Gastrocnemius medialis (tissue), 4 donors: ENCODE results near the gene MPP2. TPM values are rescaled to one million over a fixed set of nuclear protein-coding genes. Genes with fewer than 3 reads are reported as not detected.

ENCODE experiments used
- ATAC-seq, 2 donors: fragments of 150-250 bp; one replicate each; pipeline ENCODE4 v1.9.1; 2016
- DNase-seq, 2 donors: peaks; one replicate each; pipeline ENCODE4 v3.0.0-alpha.2; 2019
- H3K27ac ChIP-seq, 4 donors: fragments of 200-600 bp; sonication (generic); 1 replicate in 1 of 4; 2 replicates in 3 of 4; pipeline ENCODE4 v1.5.1; 2016 to 2018; ENCODE audit warnings: mild to moderate bottlenecking in 2 of 4, moderate library complexity in 1 of 4
- H3K27me3 ChIP-seq, 3 donors: fragments of 200-600 bp; sonication (generic) in 2 of 3; 1 replicate in 1 of 3; 2 replicates in 2 of 3; pipeline versions ENCODE4 v1.5.1 to v1.6.0; 2016 to 2019; ENCODE audit warnings: mild to moderate bottlenecking in 1 of 3, moderate library complexity in 1 of 3
- H3K36me3 ChIP-seq, 2 donors: fragments of 200-600 bp; sonication (generic) in 1 of 2; one replicate each; pipeline ENCODE4 v1.5.1; 2017 to 2018
- H3K4me1 ChIP-seq, 2 donors: fragments of 200-600 bp; sonication (generic) in 1 of 2; one replicate each; pipeline ENCODE4 v1.5.1; 2016 to 2017; ENCODE audit warnings: mild to moderate bottlenecking in 2 of 2
- H3K4me3 ChIP-seq, 4 donors: fragments of 200-600 bp; sonication (generic) in 3 of 4; 1 replicate in 1 of 4; 2 replicates in 3 of 4; pipeline ENCODE4 v1.5.1; 2016 to 2019; ENCODE audit warnings: mild to moderate bottlenecking in 2 of 4
- H3K9me3 ChIP-seq, 3 donors: fragments of 200-600 bp; sonication (generic) in 2 of 3; 1 replicate in 1 of 3; 2 replicates in 2 of 3; pipeline ENCODE4 v1.5.1; 2016 to 2019
- POLR2A ChIP-seq, 2 donors: fragments of 450-650 bp; IDR thresholded peaks; one replicate each; pipeline ENCODE4 v1.6.1; 2017; ENCODE audit warnings: antibody characterized with exemption in 2 of 2, mild to moderate bottlenecking in 2 of 2, moderate library complexity in 2 of 2
- in situ Hi-C, 4 donors: fragments of 200-750 bp; cut with MboI; loops; one replicate each; pipeline versions ENCODE4 v1.15.0 to v1.8.0; 2017; ENCODE audit warnings: low sequenced_read_pairs in 4 of 4
- intact Hi-C: fragments of 100-400 bp; cut with DNase I; formaldehyde crosslinking; loops from one replicate; pipeline ENCODE4 v1.15.1; 2023; ENCODE audit warnings: low total_unique reads
- total RNA-seq, 4 donors: library from RNA; depleted of rRNA; stranded (reverse); fragments of >200 nt; gene quantifications; one replicate each; pipeline versions ENCODE4 v1.1.0 to v1.2.3, GENCODE V29; 2016
- TF ChIP-seq, protein P1 (sequence below), 5 experiments: fragments of 450-650 bp in 3 of 5; fragments of 200-600 bp in 2 of 5; sonication (generic) in 2 of 5; IDR thresholded peaks in 4 of 5; conservative IDR thresholded peaks in 1 of 5; 1 replicate in 4 of 5; 2 replicates in 1 of 5; pipeline ENCODE4 v1.5.1; 2016 to 2019; ENCODE audit warnings: antibody characterized with exemption in 5 of 5, mild to moderate bottlenecking in 3 of 5, moderate library complexity in 3 of 5

Gene MPP2
- total RNA-seq, 4 donors from 2014 or later: 0.39 to 3.2 (median 2.0) TPM; not detected in 1

DNA sequence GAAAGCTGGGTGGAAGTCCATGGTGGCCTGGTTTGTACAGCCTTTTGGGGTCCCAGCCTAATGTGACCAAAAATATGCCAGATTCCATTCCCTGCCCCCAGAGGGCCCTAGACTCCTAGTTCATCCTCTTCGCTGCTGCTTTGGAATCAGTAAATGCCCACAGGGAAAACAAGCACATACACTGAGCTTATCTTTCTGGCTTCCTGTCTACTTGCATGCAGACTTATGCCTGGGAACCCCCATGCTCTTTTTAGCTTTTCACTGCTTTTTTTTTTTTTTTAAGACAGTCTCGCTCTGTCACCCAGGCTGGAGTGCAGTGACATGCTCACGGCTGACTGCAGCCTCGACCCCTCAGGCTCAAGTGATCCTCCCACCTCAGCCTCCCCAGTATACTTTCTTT, 66.5 kb downstream of the MPP2 start:
- intact Hi-C loops (no loop called here), in situ Hi-C loops (loop anchor here in 1 of 4 donors (10.0 kb wide), 2 partner anchors 56 to 146 kb away; partner anchors contain the start of gene CFAP97D1)
- no peak overlapping the region for H3K27ac ChIP-seq
- H3K4me3 ChIP-seq: no peak overlapping the region
- TF ChIP-seq POLR2A (IDR thresholded peaks at IDR 0.05): no peak
- TF ChIP-seq, protein P1, sequence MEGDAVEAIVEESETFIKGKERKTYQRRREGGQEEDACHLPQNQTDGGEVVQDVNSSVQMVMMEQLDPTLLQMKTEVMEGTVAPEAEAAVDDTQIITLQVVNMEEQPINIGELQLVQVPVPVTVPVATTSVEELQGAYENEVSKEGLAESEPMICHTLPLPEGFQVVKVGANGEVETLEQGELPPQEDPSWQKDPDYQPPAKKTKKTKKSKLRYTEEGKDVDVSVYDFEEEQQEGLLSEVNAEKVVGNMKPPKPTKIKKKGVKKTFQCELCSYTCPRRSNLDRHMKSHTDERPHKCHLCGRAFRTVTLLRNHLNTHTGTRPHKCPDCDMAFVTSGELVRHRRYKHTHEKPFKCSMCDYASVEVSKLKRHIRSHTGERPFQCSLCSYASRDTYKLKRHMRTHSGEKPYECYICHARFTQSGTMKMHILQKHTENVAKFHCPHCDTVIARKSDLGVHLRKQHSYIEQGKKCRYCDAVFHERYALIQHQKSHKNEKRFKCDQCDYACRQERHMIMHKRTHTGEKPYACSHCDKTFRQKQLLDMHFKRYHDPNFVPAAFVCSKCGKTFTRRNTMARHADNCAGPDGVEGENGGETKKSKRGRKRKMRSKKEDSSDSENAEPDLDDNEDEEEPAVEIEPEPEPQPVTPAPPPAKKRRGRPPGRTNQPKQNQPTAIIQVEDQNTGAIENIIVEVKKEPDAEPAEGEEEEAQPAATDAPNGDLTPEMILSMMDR (IDR thresholded peaks at IDR 0.05 in 4 of 5, conservative IDR thresholded peaks at IDR 0.05 in 1 of 5): no peak
- H3K9me3 ChIP-seq: no peaks in the 10 kb centered on the region
- H3K27me3 ChIP-seq: no peaks in the 10 kb centered on the region
- H3K36me3 ChIP-seq: no peaks in the 10 kb centered on the region
- DNase-seq: no peak
- ATAC-seq: no peak
- H3K4me1 ChIP-seq: peaks cover 11 to 26% of the 10 kb centered on the region in 2 donors

DNA sequence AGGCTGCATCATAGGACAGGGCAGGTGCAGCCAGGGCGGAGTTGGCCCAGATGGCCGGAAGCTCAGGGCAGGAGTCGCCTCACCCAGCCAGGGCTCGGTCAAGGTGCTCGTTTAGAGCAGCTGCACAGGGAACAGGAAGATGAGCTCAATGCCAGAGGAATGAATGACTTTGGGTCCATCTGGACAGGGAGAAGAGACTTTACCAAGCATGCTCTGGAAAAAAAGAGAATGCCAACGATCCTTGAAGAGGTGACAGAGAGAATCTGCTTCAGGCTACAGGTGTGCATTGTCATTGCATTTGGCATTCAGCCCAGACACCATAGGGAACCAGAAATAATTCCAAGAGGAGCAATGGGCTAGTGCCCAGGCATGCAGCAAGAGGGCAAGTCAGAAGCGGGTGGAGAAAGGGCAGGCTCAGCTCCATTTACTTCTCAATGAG, 67.6 kb downstream of the MPP2 start:
- DNase-seq: peak; percentile 29 to 56
- Histone ChIP-seq H3K27me3 (no peaks in the 10 kb centered on the region), H3K9me3 (no peaks in the 10 kb centered on the region), H3K4me3 (no peak overlapping the region), H3K27ac (peak overlapping the region in 2 of 4 donors; percentile 5 to 39), H3K36me3 (no peaks in the 10 kb centered on the region), H3K4me1 (peaks cover 10 to 26% of the 10 kb centered on the region in 2 donors)
- peak; percentile 40 to 78 for ATAC-seq
- TF ChIP-seq, protein P1 (IDR thresholded peaks at IDR 0.05 in 4 of 5, conservative IDR thresholded peaks at IDR 0.05 in 1 of 5): no peak
- no peak for TF ChIP-seq POLR2A (IDR thresholded peaks at IDR 0.05)
- intact Hi-C loops (no loop called here), in situ Hi-C loops (loop anchor here in 1 of 4 donors (10.0 kb wide), 2 partner anchors 55 to 145 kb away; partner anchors contain the start of gene CFAP97D1)

DNA sequence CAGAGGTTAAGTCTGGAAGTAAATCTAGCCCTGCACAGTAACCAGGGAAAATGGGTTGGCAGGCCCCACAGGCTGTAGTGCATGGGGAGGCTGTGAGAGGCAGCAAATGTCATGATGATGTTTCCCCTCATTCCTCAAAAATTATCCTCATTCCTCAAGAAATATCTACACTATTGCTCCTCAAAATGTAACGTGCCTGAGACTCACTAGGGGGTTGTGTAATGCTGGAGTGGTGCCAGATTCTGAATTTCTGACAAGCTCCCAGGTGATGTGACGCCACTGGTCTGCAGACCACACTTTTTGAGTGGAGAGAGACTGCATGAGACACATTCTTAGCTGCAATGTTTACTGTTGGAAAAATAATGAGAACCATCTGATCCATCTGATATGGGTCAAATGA, 73.2 kb downstream of the MPP2 start:
- Histone ChIP-seq H3K4me3 (no peak overlapping the region), H3K27me3 (no peaks in the 10 kb centered on the region), H3K9me3 (no peaks in the 10 kb centered on the region), H3K27ac (no peak overlapping the region), H3K36me3 (no peaks in the 10 kb centered on the region), H3K4me1 (peaks cover 4 to 5% of the 10 kb centered on the region in 2 donors)
- in situ Hi-C loops (no loop called here), intact Hi-C loops (no loop called here)
- no peak for TF ChIP-seq POLR2A (IDR thresholded peaks at IDR 0.05)
- TF ChIP-seq, protein P1 (IDR thresholded peaks at IDR 0.05 in 4 of 5, conservative IDR thresholded peaks at IDR 0.05 in 1 of 5): no peak
- DNase-seq: no peak
- no peak for ATAC-seq

DNA sequence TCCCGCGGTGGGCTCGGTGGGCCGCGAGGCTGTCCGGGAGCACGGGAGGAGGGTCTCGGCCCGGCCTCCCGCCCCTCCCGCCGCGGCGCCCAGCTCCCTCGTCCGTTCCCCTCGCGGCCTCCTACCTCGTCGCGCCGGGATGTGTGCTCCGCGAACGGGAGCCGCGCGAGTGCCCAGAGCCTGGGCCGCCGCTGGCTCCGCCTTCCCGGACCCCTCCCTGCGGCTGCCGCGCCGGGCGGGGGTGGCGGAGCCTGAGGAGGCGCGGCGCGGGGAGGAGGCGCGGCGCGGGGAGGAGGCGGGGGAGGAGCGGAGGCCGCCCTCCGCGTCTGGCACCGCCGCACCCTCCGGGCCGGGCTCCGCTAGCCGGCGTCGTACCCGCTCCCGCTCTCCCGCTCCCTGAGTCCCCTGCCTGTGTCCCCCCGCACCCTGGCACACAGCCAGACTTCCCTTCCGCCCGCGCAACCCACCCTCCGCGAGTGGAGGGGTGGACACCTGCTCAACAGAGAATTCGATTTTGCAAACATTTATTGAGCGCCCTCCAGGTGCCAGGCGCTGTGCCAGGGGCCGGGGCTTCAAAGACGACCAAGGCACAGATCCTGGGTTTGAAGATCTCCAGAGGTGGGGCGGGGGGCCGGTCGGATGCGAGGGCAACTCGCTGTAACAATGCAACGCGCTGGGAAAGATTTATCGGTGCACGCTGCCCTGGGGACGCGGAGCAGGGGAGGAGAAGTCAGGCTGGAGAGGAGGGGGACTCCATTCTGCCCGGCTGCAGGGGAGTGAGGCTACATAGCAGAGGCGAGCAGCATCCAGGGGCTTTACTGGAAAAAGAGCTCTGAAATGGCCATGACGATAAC, 74.1 kb downstream of the MPP2 start, which contains the start of gene MPP3:
Gene MPP3, minus strand, starts transcription at position 171 of the 854 bp plus-strand sequence. CDS start 1,240 bp downstream, outside the sequence.
- peak in 1 of 2 donors; percentile 27 for TF ChIP-seq POLR2A (IDR thresholded peaks at IDR 0.05)
- TF ChIP-seq, protein P1 (IDR thresholded peaks at IDR 0.05 in 4 of 5, conservative IDR thresholded peaks at IDR 0.05 in 1 of 5): no peak
- intact Hi-C loops: no loop called here
- peak within 1 kb of the TSS; percentile 46 to 77 (median 68) for H3K4me3 ChIP-seq
- H3K36me3 ChIP-seq: no peaks in the 10 kb centered on the region
- no peaks in the 10 kb centered on the region for H3K9me3 ChIP-seq
- DNase-seq (no peak), ATAC-seq (peak; percentile 59 to 81)
- peaks cover 4 to 5% of the 10 kb centered on the region in 2 donors for H3K4me1 ChIP-seq
- in situ Hi-C loops: no loop called here
- no peaks in the 10 kb centered on the region for H3K27me3 ChIP-seq
- peak within 1 kb of the TSS in 2 of 4 donors; percentile 16 to 35 for H3K27ac ChIP-seq
